ENCODE results near the gene METRNL.

DNA sequence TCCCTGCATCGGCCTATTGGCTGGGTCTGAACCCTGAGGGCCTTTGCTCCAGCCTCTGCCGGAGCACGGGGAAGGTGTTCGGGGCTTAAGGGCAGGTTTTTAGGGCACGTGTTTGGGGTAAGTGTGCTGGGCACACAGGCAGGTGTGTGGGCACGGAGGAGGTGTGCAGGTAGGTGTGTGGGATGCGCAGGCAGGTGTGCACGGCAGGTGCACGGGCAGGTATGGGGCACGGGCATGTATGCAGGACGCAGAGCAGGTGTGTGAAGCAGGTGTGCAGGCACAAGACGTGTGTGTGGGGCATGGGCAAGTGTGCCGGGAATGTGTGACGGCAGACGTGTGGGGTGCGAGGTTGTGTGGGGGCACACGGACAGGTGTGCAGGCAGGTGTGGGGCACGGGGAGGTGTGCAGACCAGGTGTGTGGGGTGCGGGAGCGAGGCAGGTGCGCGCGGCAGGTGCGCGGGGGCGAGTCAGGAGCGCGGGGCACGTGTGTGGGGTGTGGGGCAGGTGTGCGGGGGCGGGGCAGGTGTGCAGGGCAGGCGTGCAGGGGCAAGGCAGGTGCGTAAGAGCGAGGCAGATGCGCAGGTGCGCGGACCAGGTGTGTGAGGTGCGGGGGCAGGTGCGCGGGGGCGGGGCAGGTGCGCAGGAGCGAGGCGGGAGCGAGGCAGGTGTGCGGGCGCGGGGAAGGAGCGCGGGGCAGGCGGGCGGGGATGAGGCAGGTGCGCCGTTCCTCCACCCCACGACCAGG is 28.6 kb upstream of the METRNL start:
- TF ChIP-seq CTCF (IDR thresholded peaks at IDR 0.05), result no peak
- no peak for TF ChIP-seq POLR2AphosphoS5 (IDR thresholded peaks at IDR 0.05; ENCODE audit: low read depth, low read length)
- no peak; a peak in 1 of 4 replicates for TF ChIP-seq REST (IDR thresholded peaks at IDR 0.05; ENCODE audit: insufficient read depth in 1 of 2, low read depth in 2 of 2, low read length in 1 of 2)

Measured in Panc1 (cell line).